Prostate gland (tissue), 2 donors: ENCODE results near the gene DGKB. TPM values are rescaled to one million over a fixed set of nuclear protein-coding genes. Genes with fewer than 3 reads are reported as not detected.

ENCODE experiments used
- DNase-seq: peaks from one replicate; pipeline ENCODE4 v3.0.0-alpha.2; 2019; ENCODE audit warnings: low spot score
- H3K27ac ChIP-seq, 2 donors: fragments of 200-600 bp; sonication (generic); 2 replicates each; pipeline ENCODE4 v1.5.1; 2017 to 2019
- H3K27me3 ChIP-seq: fragments of 200-600 bp; sonication (generic); replicated peaks from 2 replicates; pipeline ENCODE4 v1.5.1; 2019; ENCODE audit not compliant: insufficient read depth
- H3K36me3 ChIP-seq, 2 donors: fragments of 200-600 bp; sonication (generic); 1 replicate in 1 of 2; 2 replicates in 1 of 2; pipeline versions ENCODE4 v1.5.1 to v1.8.1; 2017 to 2019
- H3K4me1 ChIP-seq: fragments of 200-600 bp; sonication (generic); replicated peaks from 2 replicates; pipeline ENCODE4 v1.5.1; 2019
- H3K4me3 ChIP-seq, 2 donors: fragments of 200-600 bp; sonication (generic); 2 replicates each; pipeline ENCODE4 v1.5.1; 2017 to 2019
- H3K9me3 ChIP-seq: fragments of 200-600 bp; sonication (generic); 2 replicates; pipeline ENCODE4 v1.5.1; 2017
- CTCF ChIP-seq, 4 experiments: fragments of 200-600 bp in 2 of 4; fragments of 450-650 bp in 2 of 4; sonication (generic) in 2 of 4; IDR thresholded peaks; 1 replicate in 3 of 4; 2 replicates in 1 of 4; pipeline ENCODE4 v1.5.1; 2016 to 2019; ENCODE audit warnings: antibody characterized with exemption in 4 of 4, mild to moderate bottlenecking in 2 of 4, moderate library complexity in 2 of 4
- POLR2A ChIP-seq: fragments of 450-650 bp; IDR thresholded peaks from one replicate; pipeline ENCODE4 v1.6.1; 2016; ENCODE audit warnings: antibody characterized with exemption, mild to moderate bottlenecking
- POLR2AphosphoS5 ChIP-seq: sonication (generic); formaldehyde crosslinking; IDR thresholded peaks from one replicate; pipeline ENCODE4 v1.6.1; 2017; ENCODE audit warnings: antibody characterized with exemption
- WGBS: methylation state at CpG from one replicate; pipeline ENCODE4 v1.1.5; 2018; 5-methylcytosine and 5-hydroxymethylcytosine counted together
- intact Hi-C: fragments of 100-400 bp; cut with DNase I; formaldehyde crosslinking; loops from one replicate; pipeline ENCODE4 v1.14.2; 2022
- total RNA-seq, 2 donors: library from RNA; depleted of rRNA; stranded (reverse); fragments of >200 nt; gene quantifications; one replicate each; pipeline ENCODE4 v1.1.0, GENCODE V29; 2016

DGKB gene
- total RNA-seq, 2 donors from 2014 or later = 0.45 TPM; not detected in 1

- DNase-seq = no peak
- Histone ChIP-seq H3K4me3 (no peak overlapping the region), H3K27me3 (no peaks in the 10 kb centered on the region), H3K9me3 (no peaks in the 10 kb centered on the region), H3K36me3 (no peaks in the 10 kb centered on the region), H3K4me1 (no peaks in the 10 kb centered on the region), H3K27ac (no peak overlapping the region)
- intact Hi-C loops = no loop called here
- TF ChIP-seq CTCF (IDR thresholded peaks at IDR 0.05) (no peak), POLR2A (no peak), POLR2AphosphoS5 (no peak)
- WGBS = 86% methylated on average over 3 of the region's 3 CpGs
Observed at GRCh38 chr7:14368285-14368684, 534.3 kb downstream of the DGKB start.

- Histone ChIP-seq H3K4me3 (no peak overlapping the region), H3K36me3 (no peaks in the 10 kb centered on the region), H3K9me3 (no peaks in the 10 kb centered on the region), H3K27me3 (no peaks in the 10 kb centered on the region), H3K4me1 (no peaks in the 10 kb centered on the region), H3K27ac (no peak overlapping the region)
- TF ChIP-seq CTCF (IDR thresholded peaks at IDR 0.05) (no peak), POLR2A (no peak), POLR2AphosphoS5 (no peak)
- 32% methylated on average over 4 of the region's 4 CpGs for WGBS
- intact Hi-C loops = no loop called here
- DNase-seq = no peak
Observed at GRCh38 chr7:14351167-14351566, 551.4 kb downstream of the DGKB start.

GRCh38 chr7:14341200-14341775 is 561.3 kb downstream of the DGKB start:
- no peak for TF ChIP-seq POLR2A
- no peak for TF ChIP-seq CTCF (IDR thresholded peaks at IDR 0.05)
- TF ChIP-seq POLR2AphosphoS5 = no peak
- Histone ChIP-seq H3K27ac (no peak overlapping the region), H3K27me3 (no peaks in the 10 kb centered on the region), H3K9me3 (no peaks in the 10 kb centered on the region), H3K36me3 (no peaks in the 10 kb centered on the region), H3K4me1 (no peaks in the 10 kb centered on the region), H3K4me3 (no peak overlapping the region)
- 18% methylated on average over 4 of the region's 4 CpGs for WGBS
- DNase-seq = no peak
- intact Hi-C loops = no loop called here

- TF ChIP-seq CTCF (IDR thresholded peaks at IDR 0.05) (no peak), POLR2AphosphoS5 (no peak), POLR2A (no peak)
- no peak for DNase-seq
- WGBS = 76% methylated on average over 2 of the region's 2 CpGs
- H3K9me3 ChIP-seq = no peaks in the 10 kb centered on the region
- no peak overlapping the region for H3K4me3 ChIP-seq
- H3K27me3 ChIP-seq = no peaks in the 10 kb centered on the region
- intact Hi-C loops = no loop called here
- no peak overlapping the region for H3K27ac ChIP-seq
- H3K36me3 ChIP-seq = no peaks in the 10 kb centered on the region
- no peaks in the 10 kb centered on the region for H3K4me1 ChIP-seq
Observed at GRCh38 chr7:14340393-14341074, 562.0 kb downstream of the DGKB start.

GRCh38 chr7:14339861-14340260 is 562.7 kb downstream of the DGKB start:
- WGBS = 73% methylated on average over 2 of the region's 2 CpGs
- DNase-seq = no peak
- intact Hi-C loops = no loop called here
- no peak for TF ChIP-seq POLR2A
- H3K4me1 ChIP-seq = no peaks in the 10 kb centered on the region
- no peaks in the 10 kb centered on the region for H3K27me3 ChIP-seq
- no peak overlapping the region for H3K4me3 ChIP-seq
- H3K27ac ChIP-seq = no peak overlapping the region
- no peaks in the 10 kb centered on the region for H3K36me3 ChIP-seq
- no peaks in the 10 kb centered on the region for H3K9me3 ChIP-seq
